Lung microvascular endothelial cell (primary cell): ENCODE measurements around the gene VTA1. TPM values are rescaled to one million over a fixed set of nuclear protein-coding genes. Genes with fewer than 3 reads are reported as not detected.
"Not testable (repeated sequence)": the region's sequence is repeated elsewhere in the genome, so short reads cannot be mapped to it uniquely, and the experiment has no call there.

Experiments used
- DNase-seq, 2 donors: peaks; one replicate each; pipeline versions ENCODE4 v3.0.0 to v3.0.0-alpha.2; 2010; ENCODE audit warnings: low read depth in 2 of 2
- total RNA-seq: library from RNA; depleted of rRNA; stranded (reverse); fragments of >200 nt; gene quantifications from 2 replicates; pipeline ENCODE4 v1.2.1, GENCODE V29; 2014

The VTA1 gene
- total RNA-seq, 1 donor from 2014 or later: 13.5 TPM

GRCh38 chr6:142167486-142167885 lies 20.4 kb downstream of the VTA1 start:
- peak in 1 of 2 donors; percentile 29 for DNase-seq

DNA sequence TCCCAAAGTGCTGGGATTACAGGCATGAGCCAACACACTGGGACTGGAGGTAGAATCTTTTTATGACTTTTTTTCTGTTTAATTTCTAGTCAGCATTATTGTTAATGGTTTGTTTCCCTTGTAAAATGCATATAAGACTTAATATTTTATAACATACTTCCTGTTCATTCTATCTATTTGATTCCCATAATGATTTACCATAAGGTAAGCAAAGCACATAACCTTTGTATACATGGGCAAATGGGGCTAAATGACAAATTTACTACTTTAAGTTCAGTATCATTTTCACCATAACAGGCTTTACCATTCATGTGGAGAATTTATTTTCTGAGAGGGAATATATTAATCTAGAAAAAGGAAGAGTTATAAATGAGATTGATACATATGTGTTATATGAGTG lies 24.3 kb downstream of the VTA1 start:
- no peak for DNase-seq

DNA sequence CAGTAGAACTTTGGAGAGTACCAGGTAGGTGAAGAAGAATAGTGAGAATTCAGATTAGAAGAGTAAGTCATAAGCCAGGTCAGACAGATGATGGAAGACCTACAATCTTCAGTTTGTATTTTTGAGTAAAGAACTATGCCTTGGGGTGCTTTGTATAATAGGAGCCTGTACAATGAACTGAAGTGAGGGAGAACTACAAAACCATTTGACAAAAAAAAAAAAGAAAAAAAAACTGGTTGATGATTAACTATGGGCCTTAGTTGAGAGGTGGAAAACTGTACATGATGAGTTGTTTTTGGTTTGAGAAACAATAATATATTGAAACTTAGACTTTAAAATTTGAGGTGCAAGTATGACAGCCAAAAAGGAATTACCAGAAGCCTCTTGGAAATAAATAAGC lies 25.7 kb downstream of the VTA1 start:
- no peak for DNase-seq

- no peak for DNase-seq
These were observed 26.9 kb downstream of the VTA1 start for GRCh38 chr6:142173980-142174379.

- DNase-seq: no peak
These were observed 27.6 kb downstream of the VTA1 start for GRCh38 chr6:142174703-142175102.

DNA sequence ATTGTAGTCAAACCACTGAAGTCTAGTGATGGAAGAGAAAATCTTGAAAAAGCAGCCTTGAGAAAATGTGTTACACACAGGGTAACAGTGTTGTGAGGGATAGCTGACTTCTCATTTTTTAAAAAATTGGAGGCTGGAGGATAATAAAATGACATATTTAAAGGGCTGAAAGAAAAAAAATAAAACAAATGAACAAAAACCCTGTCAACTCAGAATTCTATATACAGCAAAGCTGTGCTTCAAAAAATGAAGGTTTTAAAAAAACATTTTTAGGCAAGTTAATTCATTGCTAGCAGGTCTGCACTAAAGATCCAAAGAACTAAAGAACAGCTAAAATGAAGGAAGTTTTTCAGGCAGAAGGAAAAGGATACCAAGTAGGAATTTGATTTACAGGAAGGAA lies 31.1 kb downstream of the VTA1 start:
- no peak for DNase-seq

- DNase-seq: no peak
These were observed 34.9 kb downstream of the VTA1 start for GRCh38 chr6:142182004-142182403.

DNA sequence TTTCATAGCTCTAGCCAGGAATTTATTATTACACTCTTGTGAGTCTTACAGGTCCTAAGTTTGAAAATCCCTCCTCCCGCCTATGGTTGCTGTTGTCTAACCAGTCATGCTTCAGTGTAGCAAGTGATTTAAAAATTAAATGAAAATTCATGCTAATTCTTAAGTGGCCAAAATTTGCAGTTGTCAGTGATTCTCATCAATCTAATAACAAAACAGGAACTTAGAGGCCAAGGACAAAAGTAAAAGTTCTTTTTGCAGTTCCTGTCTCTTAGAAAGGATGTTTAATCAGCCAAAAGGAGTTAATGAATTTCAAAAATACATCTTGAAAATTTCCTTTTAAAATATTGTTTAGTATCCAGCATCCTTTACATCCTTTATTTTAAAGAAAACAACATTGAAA lies 36.3 kb downstream of the VTA1 start:
- peak in 1 of 2 donors; percentile 24 for DNase-seq

- DNase-seq: no peak
These were observed 37.2 kb downstream of the VTA1 start for GRCh38 chr6:142184307-142184706.

- no peak for DNase-seq
These were observed 38.6 kb downstream of the VTA1 start for GRCh38 chr6:142185641-142186040.

DNA sequence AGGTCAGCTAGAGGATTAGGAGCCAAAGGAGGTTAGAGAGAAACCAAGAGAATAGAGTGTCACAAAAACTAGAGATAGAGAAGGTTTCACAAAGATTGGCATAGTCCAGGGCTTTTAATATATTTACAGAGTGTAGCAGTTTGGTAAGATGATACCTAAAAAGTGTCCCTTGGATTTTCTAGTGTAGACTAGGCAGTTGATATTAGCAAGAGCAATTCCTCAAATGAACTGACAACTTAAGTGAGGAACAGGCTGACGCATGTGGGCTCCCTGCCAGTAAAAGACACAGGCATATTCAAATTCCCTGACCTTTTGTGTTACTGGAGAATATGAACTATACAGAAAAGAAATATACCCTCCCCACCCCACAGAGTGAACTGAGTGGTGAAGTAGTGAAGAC lies 40.1 kb downstream of the VTA1 start:
- DNase-seq: peak; percentile 37 to 92

- not testable (repeated sequence) for DNase-seq
These were observed 41.3 kb downstream of the VTA1 start for GRCh38 chr6:142188341-142188740.

GRCh38 chr6:142189057-142189456 lies 42.0 kb downstream of the VTA1 start:
- DNase-seq: no peak

DNA sequence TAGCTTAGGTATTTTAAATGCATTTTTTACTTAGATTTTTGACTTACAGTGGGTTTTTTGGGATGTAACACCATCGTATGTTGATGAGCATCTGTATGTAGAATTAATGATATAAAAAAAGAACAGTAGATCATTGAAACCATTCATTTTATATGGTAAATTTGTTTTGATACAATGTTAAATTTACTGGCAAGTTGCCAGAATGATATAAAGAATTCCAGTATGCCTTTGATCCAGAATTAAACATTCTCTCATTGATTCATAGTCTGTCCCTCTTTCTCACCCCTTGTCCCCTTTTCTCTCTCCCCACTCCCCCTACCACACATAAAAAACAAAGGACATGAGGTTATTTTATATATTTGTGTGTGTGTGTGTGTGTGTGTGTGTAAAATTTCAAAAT lies 45.3 kb downstream of the VTA1 start:
- DNase-seq: no peak

- no peak for DNase-seq
These were observed 46.6 kb downstream of the VTA1 start for GRCh38 chr6:142193621-142194020.

- DNase-seq: peak in 1 of 2 donors; percentile 24
These were observed 48.9 kb downstream of the VTA1 start for GRCh38 chr6:142195862-142196541.

GRCh38 chr6:142200846-142201628 lies 54.0 kb downstream of the VTA1 start:
- peak in 1 of 2 donors; percentile 10 for DNase-seq

DNA sequence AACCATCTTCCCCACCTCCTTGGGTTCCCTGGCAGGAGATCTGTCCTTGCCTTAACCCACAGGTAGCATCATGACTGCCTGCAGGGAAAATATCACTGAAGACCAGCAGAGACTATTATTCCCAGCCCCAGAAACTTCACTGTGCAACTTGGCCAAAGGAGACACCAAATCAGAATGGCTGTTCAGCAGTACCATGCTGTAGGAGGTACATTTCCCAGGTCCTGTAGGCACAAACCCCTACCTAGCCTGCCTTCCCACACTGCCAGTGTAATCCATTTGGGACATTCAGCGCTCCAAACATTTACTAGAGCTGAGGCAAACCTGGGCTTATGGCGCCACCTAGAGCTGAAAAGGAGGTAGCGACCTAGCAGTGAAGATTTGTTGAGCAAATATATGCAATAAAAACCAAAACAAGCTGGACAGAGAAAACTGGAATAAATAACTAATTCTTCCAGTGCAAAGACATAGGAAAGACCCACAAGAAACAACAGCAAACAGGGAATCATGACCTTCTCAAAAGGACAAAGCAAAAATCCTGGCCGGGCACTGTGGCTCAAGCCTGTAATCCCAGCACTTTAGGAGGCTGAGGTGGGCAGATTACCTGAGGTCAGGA lies 60.3 kb downstream of the VTA1 start:
- DNase-seq: peak; percentile 76 to 80

- peak; percentile 67 to 78 for DNase-seq
These were observed 63.5 kb downstream of the VTA1 start for GRCh38 chr6:142210606-142211005.

DNA sequence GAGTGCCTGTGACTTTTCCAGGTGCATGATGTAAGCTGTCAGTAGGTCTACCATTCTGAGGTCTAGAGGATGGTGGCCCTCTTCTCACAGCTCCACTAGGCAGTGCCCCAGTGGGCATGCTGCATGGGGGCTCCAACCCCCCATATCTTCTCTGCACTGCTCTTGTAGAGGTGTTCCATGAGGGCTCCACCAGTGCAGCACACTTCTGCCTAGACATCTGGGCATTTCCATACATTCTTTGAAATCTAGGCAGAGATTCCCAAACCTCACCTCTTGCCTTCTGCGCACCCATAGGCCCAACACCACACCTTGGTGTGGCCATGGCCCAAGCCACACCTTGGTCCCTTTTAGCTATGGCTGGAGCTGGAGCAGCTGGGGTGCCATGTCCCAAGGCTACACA lies 66.3 kb downstream of the VTA1 start:
- no peak for DNase-seq

DNA sequence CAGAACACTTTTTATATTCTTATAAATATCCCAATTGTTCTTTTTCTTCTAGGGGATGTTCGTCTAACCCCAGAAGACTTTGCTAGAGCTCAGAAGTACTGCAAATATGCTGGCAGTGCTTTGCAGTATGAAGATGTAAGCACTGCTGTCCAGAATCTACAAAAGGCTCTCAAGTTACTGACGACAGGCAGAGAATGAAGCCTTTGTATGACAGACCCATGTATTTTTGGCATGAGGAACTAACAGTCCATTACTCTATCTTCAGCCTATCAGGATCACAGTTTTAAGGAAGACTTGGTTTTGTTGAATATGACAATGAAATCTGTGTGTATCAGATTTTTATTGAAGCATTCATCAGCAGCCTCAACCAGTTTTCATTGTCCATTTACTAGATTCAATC lies 71.4 kb downstream of the VTA1 start:
- no peak for DNase-seq

- no peak for DNase-seq
These were observed 75.0 kb downstream of the VTA1 start for GRCh38 chr6:142222022-142222421.

- DNase-seq: no peak
These were observed 76.9 kb downstream of the VTA1 start for GRCh38 chr6:142223938-142224337.
